HuH-7 (cell line): ENCODE results near the gene ERI3.
"Not testable (repeated sequence)": the region's sequence is repeated elsewhere in the genome, so short reads cannot be mapped to it uniquely, and the experiment has no call there.

ENCODE experiments used
- DNase-seq: peaks from one replicate; pipeline ENCODE4 v3.0.0; 2011; ENCODE audit warnings: low spot score

ERI3 gene

GRCh38 chr1:44208226-44208625 lies 146.8 kb downstream of the ERI3 start:
- no peak for DNase-seq

GRCh38 chr1:44206545-44206944 lies 148.5 kb downstream of the ERI3 start:
- DNase-seq: not testable (repeated sequence)

GRCh38 chr1:44200336-44200735 lies 154.7 kb downstream of the ERI3 start:
- no peak for DNase-seq

GRCh38 chr1:44174630-44175029 lies 180.4 kb downstream of the ERI3 start:
- no peak for DNase-seq
